ENCODE measurements around the gene NAT14.

Gene NAT14

GRCh38 chr19:55477905-55478304, 7.1 kb upstream of the NAT14 start:
- H3K4me3 ChIP-seq (replicated peaks; ENCODE audit: low read depth, low read length), result no peak overlapping the region
- peaks cover 2% of the 10 kb centered on the region for H3K36me3 ChIP-seq (ENCODE audit: control insufficient read depth, insufficient read depth, low read length)
- DNase-seq (ENCODE audit: extremely low read depth, insufficient read length), result no peak
- no peaks in the 10 kb centered on the region for H3K27me3 ChIP-seq (replicated peaks; ENCODE audit: control insufficient read depth, insufficient read depth, low read length)
- TF ChIP-seq, protein P1, sequence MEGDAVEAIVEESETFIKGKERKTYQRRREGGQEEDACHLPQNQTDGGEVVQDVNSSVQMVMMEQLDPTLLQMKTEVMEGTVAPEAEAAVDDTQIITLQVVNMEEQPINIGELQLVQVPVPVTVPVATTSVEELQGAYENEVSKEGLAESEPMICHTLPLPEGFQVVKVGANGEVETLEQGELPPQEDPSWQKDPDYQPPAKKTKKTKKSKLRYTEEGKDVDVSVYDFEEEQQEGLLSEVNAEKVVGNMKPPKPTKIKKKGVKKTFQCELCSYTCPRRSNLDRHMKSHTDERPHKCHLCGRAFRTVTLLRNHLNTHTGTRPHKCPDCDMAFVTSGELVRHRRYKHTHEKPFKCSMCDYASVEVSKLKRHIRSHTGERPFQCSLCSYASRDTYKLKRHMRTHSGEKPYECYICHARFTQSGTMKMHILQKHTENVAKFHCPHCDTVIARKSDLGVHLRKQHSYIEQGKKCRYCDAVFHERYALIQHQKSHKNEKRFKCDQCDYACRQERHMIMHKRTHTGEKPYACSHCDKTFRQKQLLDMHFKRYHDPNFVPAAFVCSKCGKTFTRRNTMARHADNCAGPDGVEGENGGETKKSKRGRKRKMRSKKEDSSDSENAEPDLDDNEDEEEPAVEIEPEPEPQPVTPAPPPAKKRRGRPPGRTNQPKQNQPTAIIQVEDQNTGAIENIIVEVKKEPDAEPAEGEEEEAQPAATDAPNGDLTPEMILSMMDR (IDR thresholded peaks at IDR 0.05; ENCODE audit: insufficient read depth, low read length, poor library complexity, severe bottlenecking), result no peak

GRCh38 chr19:55478364-55478763, 6.6 kb upstream of the NAT14 start:
- TF ChIP-seq, protein P1 (IDR thresholded peaks at IDR 0.05; ENCODE audit: insufficient read depth, low read length, poor library complexity, severe bottlenecking), result no peak
- H3K27me3 ChIP-seq (replicated peaks; ENCODE audit: control insufficient read depth, insufficient read depth, low read length), result no peaks in the 10 kb centered on the region
- no peak for DNase-seq (ENCODE audit: extremely low read depth, insufficient read length)
- no peak overlapping the region for H3K4me3 ChIP-seq (replicated peaks; ENCODE audit: low read depth, low read length)
- H3K36me3 ChIP-seq (ENCODE audit: control insufficient read depth, insufficient read depth, low read length), result peaks cover 2% of the 10 kb centered on the region

DNA sequence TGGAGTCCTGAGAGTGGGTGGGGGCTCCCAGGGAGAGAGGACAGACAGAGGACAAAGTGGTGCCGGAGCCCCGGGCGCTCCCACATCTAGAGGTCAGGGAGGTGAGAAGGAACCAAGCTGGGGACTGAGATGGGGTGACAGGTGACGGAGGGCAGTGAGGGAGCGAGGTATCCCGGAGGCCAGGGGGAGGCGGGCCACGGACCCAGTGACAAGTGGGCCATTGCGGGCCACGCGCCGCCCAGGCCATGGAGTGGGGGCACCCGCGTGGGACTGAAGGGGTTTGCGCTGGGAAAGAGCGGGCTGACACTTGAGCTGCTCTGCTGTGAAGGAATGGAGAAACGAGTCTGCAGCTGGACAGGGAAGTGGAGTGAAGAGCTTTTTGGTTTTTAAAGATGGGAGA, 5.9 kb upstream of the NAT14 start:
- no peak for DNase-seq (ENCODE audit: extremely low read depth, insufficient read length)
- TF ChIP-seq, protein P1 (IDR thresholded peaks at IDR 0.05; ENCODE audit: insufficient read depth, low read length, poor library complexity, severe bottlenecking), result no peak

GRCh38 chr19:55479451-55480230, 5.3 kb upstream of the NAT14 start:
- Histone ChIP-seq H3K36me3 (ENCODE audit: control insufficient read depth, insufficient read depth, low read length) (peaks cover 2% of the 10 kb centered on the region), H3K27me3 (replicated peaks; ENCODE audit: control insufficient read depth, insufficient read depth, low read length) (no peaks in the 10 kb centered on the region), H3K4me3 (replicated peaks; ENCODE audit: low read depth, low read length) (no peak overlapping the region)
- TF ChIP-seq, protein P1 (IDR thresholded peaks at IDR 0.05; ENCODE audit: insufficient read depth, low read length, poor library complexity, severe bottlenecking), result no peak
- no peak for DNase-seq (ENCODE audit: extremely low read depth, insufficient read length)

More for the DNA sequence above, 5.9 kb upstream of the NAT14 start:
- Histone ChIP-seq H3K27me3 (replicated peaks; ENCODE audit: control insufficient read depth, insufficient read depth, low read length) (no peaks in the 10 kb centered on the region), H3K4me3 (replicated peaks; ENCODE audit: low read depth, low read length) (no peak overlapping the region), H3K36me3 (ENCODE audit: control insufficient read depth, insufficient read depth, low read length) (peaks cover 2% of the 10 kb centered on the region)

DNA sequence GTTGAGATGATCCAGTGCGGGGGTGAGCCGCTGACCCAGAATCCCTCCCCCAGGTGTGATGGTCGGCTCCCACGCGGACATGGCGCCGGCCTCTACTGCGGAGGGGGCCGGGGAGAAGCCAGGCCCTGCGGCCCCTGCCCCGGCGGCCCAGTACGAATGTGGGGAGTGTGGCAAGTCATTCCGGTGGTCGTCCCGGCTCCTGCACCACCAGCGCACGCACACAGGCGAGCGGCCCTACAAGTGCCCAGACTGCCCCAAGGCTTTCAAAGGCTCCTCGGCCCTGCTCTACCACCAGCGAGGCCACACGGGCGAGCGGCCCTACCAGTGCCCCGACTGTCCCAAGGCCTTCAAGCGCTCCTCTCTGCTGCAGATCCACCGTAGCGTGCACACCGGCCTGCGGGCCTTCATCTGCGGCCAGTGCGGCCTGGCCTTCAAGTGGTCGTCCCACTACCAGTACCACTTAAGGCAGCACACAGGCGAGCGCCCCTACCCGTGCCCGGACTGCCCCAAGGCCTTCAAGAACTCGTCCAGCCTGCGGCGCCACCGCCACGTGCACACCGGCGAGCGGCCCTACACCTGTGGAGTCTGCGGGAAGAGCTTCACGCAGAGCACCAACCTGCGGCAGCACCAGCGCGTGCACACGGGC, 3.7 kb upstream of the NAT14 start:
- DNase-seq (ENCODE audit: extremely low read depth, insufficient read length), result no peak
- TF ChIP-seq, protein P1 (IDR thresholded peaks at IDR 0.05; ENCODE audit: insufficient read depth, low read length, poor library complexity, severe bottlenecking), result no peak
- H3K4me3 ChIP-seq (replicated peaks; ENCODE audit: low read depth, low read length), result no peak overlapping the region
- H3K36me3 ChIP-seq (ENCODE audit: control insufficient read depth, insufficient read depth, low read length), result peaks cover 2% of the 10 kb centered on the region
- no peaks in the 10 kb centered on the region for H3K27me3 ChIP-seq (replicated peaks; ENCODE audit: control insufficient read depth, insufficient read depth, low read length)

All from GM06990 (cell line).